Midbrain (tissue), 1 donor: ENCODE measurements around the gene NUAK1.

Experiments used
- DNase-seq: peaks from one replicate; lab custom pipeline; 2025; lab: John Stamatoyannopoulos, UW

NUAK1 gene

DNA sequence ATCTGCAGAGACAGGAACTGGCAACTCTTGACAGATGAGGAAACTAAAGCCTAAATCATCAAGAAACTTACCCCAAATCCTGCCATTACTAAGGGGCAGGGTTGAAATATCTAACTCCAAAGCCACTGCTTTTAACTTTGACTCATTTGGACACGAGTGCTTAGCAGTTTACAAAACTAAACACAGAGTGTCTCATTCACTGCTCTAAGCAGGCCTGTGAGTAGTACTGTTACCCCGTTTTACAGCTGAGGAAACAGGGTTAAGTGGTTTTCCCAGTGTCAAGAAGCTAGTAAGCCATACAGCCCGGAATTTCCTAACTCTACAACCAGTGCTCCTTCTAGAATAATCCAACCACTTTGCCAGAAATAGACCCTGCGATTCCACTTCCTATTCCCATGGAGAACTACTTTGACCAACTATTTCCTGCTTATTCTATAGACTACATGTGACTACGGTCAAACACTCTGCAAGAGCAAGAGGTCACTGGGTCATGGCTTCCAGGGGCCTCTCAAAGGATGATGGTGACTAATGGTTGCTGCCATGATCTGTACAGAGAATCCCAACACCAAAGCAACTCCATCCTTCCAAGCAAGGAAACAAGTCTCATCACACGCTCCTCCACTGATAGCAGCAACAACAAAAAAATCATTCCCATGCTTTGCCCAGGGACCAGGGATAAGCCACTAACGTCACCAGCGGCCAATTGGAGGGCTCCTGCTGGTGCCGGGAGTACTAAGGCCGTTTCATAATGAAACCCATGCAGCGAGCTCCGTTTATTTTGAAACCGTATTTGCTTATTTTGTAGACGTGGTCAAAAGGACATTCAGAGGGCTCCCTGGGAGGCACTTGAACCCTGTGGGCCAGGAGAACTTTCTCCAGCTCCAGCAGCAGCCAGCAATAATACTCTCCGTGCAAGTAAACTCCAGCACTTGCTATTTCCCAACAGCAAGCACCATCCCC, 56.3 kb downstream of the NUAK1 start:
- no peak for DNase-seq

- no peak for DNase-seq
Measured at GRCh38 chr12:106081606-106082005, 57.1 kb downstream of the NUAK1 start.

DNA sequence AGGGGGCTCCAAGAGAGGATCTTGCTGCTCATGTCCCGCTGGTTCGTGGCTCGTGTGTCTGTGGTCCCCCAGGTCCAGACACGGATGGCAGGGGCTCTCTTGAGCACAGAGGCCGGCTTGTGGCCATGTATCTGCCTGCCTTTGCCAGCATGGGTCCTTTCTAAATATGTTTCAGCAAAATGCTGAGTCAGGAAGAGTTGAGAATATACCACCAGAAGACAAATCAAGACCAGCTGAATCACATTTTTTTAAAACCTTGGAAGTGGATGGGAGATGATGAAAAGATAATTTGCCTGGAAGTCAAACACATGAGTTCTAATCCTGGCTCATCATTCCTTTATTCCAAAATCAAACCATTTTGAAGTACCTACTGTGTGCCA, 58.0 kb downstream of the NUAK1 start:
- DNase-seq = no peak

- DNase-seq = no peak
Measured at GRCh38 chr12:106080041-106080790, 58.5 kb downstream of the NUAK1 start.

DNA sequence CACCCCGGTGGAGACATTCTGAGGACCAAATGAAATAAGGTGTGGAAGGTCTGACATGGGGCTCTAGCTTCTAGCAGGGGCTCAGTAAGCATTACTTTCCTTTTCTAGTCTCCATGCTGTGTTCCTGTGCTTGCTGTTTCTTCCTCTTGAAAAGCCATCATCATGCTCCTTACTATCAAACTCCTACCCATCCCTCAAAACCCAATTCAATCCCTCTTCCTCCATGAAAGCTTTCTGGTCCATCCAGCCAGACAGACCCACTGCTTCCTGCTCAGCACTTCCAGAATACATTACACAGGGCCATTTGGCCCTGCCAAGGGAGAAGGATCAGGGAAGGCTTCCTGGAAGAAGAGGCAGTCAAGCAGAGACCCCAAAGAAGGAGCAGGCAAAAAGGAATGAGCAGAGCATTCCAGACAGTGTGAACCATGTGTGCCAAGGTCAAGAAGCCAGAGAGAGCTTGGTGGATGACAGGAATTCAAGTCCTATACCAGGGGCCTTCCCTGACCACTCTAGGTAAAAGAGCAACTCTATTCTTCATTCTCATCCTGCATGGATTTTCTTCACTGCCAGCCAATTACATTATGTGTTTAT, 59.5 kb downstream of the NUAK1 start:
- no peak for DNase-seq

DNA sequence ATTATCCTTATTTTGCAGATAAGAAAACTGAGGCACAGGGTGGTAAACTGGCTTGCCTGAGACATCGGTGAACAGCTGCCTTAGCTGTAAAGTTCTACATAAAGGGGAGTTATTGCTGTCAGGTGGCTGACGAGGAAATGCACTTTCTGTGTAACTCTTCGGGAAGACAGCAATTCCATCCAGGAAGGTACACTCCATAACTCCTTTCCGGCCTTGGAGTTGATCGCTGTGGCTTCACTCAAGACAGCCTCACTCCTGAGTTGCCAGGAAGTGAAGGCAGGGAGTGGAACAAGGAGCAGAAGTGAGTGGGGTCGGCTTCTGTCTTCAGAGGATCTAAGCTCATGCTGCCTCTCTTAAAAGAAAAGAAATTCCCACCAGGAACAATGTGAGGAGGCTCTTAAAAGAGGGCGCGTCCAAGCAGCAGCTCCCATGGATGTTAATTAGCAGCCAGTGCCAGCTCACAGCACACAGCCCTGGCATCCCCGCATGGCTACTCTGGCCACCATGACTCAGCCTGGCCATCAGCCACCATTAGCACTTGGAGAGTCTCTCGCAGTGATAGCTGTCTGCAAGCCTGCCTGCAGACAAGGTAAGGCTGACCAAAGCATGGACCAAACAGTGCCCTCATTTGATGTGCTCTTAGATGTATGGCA, 60.3 kb downstream of the NUAK1 start:
- DNase-seq = peak; percentile 80

- no peak for DNase-seq
Measured at GRCh38 chr12:106074706-106075392, 63.9 kb downstream of the NUAK1 start.

- DNase-seq = no peak
Measured at GRCh38 chr12:106074361-106074705, 64.4 kb downstream of the NUAK1 start.

GRCh38 chr12:106073179-106073578, 65.6 kb downstream of the NUAK1 start:
- no peak for DNase-seq

GRCh38 chr12:106072751-106073150, 66.0 kb downstream of the NUAK1 start:
- no peak for DNase-seq

DNA sequence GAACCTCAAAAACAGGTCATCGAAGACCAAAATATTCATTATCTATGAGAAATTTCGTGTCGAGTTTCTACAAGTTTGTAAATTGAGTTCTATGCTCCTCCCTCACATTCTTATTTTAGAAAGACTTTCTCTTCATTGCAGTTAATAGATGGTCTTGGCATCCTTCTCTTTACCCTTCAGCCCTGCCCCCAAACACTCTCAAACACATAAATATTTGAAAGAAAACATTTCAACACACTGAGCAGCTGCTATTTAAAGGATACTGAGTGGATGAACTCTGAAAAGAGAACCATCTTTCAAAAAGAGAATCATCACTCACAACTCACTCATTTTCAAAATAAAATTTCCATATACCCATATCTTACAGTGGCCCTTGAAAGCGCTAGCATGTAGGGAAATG, 67.1 kb downstream of the NUAK1 start:
- DNase-seq = no peak

DNA sequence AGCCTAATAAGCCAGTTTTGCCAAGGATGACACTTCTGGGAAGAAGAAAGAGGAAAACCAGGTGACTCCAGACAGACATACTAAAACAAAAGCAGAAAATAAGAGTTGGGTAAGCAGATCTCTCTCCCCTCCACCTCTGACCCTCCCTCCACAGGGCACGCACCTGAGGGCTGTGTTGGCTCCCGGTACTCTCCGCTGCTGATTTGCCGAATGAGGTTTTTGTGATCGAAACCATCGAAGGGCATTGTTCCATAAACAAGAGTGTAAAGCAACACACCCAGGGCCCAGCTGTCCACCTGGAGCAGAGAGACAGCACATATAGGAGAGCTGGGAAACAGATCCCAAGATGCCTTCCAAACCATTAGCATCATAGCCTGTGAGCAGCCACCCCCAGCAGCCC, 68.1 kb downstream of the NUAK1 start:
- no peak for DNase-seq

- DNase-seq = no peak
Measured at GRCh38 chr12:106070147-106070546, 68.6 kb downstream of the NUAK1 start.

DNA sequence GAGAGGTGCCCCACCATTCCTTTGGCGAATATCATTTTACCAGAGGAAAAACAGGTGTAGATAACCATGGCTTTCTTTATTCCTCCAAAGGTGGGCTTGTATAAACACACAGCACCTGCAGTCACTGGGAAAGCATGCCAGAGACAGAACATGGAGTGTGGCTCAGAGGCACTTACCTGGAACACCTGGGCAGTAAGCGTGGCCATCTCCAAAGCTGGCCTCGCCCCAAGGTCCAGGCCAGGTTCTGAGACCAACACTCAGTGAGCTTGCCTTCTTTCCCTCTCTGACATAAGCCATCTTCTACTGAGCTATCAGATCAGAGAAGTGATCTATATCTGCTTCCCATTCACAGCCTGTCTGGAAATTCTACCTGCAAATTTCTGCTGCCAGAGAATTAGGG, 70.5 kb downstream of the NUAK1 start:
- no peak for DNase-seq

GRCh38 chr12:106067606-106068205, 71.0 kb downstream of the NUAK1 start:
- no peak for DNase-seq

GRCh38 chr12:106066726-106067325, 71.9 kb downstream of the NUAK1 start:
- no peak for DNase-seq

GRCh38 chr12:106066051-106066705, 72.6 kb downstream of the NUAK1 start:
- DNase-seq = no peak

DNA sequence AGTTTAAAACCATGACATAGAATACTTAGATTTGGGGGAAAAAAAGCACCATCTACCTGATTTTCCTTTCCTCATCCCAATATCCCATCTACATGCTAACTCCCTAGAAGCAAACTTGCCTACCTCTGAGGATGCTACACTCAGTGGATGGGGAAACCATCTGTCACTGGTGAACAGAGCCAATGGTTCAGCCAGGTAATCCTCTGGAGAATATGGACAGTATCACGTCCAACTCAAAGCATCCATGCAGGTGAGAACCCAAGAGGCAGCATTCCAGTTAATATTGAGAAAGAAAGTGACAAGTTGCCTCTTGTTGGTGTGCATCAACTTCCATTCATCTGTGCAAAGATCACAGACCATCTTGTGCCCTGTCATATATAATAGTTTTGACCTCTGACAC, 73.2 kb downstream of the NUAK1 start:
- no peak for DNase-seq

DNA sequence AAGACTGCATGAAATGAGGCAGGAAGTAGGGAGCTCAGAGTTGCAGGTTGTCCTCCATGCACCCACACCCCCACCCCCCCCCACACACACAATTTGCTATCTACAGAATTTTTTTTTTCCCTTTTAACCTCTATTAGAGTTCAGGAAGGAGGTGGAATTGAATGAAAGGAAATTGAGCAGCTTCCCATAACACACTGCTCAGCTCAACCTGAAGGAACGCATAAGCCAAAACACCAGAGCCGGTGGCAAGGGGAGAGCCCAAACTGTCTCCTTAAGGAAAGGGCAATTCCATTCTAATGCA, 74.1 kb downstream of the NUAK1 start:
- DNase-seq = no peak
